Astrocyte (in vitro differentiated cells and primary cell): Measurements from ENCODE around the gene IQSEC3. TPM values are rescaled to one million over a fixed set of nuclear protein-coding genes. Genes with fewer than 3 reads are reported as not detected.

ENCODE experiments used
- DNase-seq: peaks from one replicate; pipeline ENCODE4 v3.0.0-alpha.2; 2010; ENCODE audit warnings: low read depth
- FAIRE-seq: peaks from 2 replicates; lab custom pipeline; 2011; peaks lifted over from hg19 to GRCh38; lab: Jason Lieb, UNC
- H2AFZ ChIP-seq: 2 replicates; pipeline ENCODE4 v1.6.0; 2012; ENCODE audit warnings: low read depth, low read length, inconsistent platforms
- H3K27ac ChIP-seq: 2 replicates; pipeline ENCODE4 v1.5.1; 2011; ENCODE audit warnings: low read depth, low read length, inconsistent platforms
- H3K27me3 ChIP-seq: 2 replicates; pipeline ENCODE4 v1.6.0; 2011; ENCODE audit warnings: low read length, inconsistent platforms; ENCODE audit not compliant: insufficient read depth
- H3K36me3 ChIP-seq: 2 replicates; pipeline ENCODE4 v1.5.1; 2011; ENCODE audit warnings: low read length, inconsistent platforms; ENCODE audit not compliant: insufficient read depth
- H3K4me1 ChIP-seq: 2 replicates; pipeline ENCODE4 v1.5.1; 2011; ENCODE audit warnings: low read length, inconsistent platforms; ENCODE audit not compliant: insufficient read depth
- H3K4me2 ChIP-seq: 2 replicates; pipeline ENCODE4 v1.6.0; 2012; ENCODE audit warnings: low read length, inconsistent platforms
- H3K4me3 ChIP-seq: 2 replicates; pipeline ENCODE4 v1.5.1; 2011; ENCODE audit warnings: low read depth, mild to moderate bottlenecking, low read length, inconsistent platforms; ENCODE audit not compliant: insufficient read depth
- H3K79me2 ChIP-seq: 2 replicates; pipeline ENCODE4 v1.6.0; 2012; ENCODE audit warnings: mild to moderate bottlenecking, low read length, inconsistent platforms; ENCODE audit not compliant: insufficient read depth
- H3K9ac ChIP-seq: 2 replicates; pipeline ENCODE4 v1.6.0; 2012; ENCODE audit warnings: mild to moderate bottlenecking, low read length, inconsistent platforms
- H3K9me3 ChIP-seq: 2 replicates; pipeline ENCODE4 v1.5.1; 2012; ENCODE audit warnings: low read depth, mild to moderate bottlenecking, low read length, inconsistent platforms; ENCODE audit not compliant: insufficient read depth
- H4K20me1 ChIP-seq: 2 replicates; pipeline ENCODE4 v1.6.0; 2012; ENCODE audit warnings: low read length, inconsistent platforms; ENCODE audit not compliant: insufficient read depth
- H3K27ac Mint-ChIP-seq: one replicate; pipeline ENCODE4 v1.8.0; 2021; ENCODE audit warnings: mild to moderate bottlenecking, mixed read lengths; ENCODE audit not compliant: unreplicated experiment
- H3K27me3 Mint-ChIP-seq: one replicate; pipeline ENCODE4 v1.8.0; 2021; ENCODE audit warnings: low read depth, mixed read lengths; ENCODE audit not compliant: unreplicated experiment
- H3K36me3 Mint-ChIP-seq: one replicate; pipeline ENCODE4 v1.8.0; 2021; ENCODE audit warnings: low read depth, mixed read lengths; ENCODE audit not compliant: unreplicated experiment
- H3K4me1 Mint-ChIP-seq: one replicate; pipeline ENCODE4 v1.8.0; 2021; ENCODE audit warnings: low read depth, mixed read lengths; ENCODE audit not compliant: unreplicated experiment
- H3K4me3 Mint-ChIP-seq: one replicate; pipeline ENCODE4 v1.8.0; 2021; ENCODE audit warnings: mild to moderate bottlenecking, moderate library complexity, mixed read lengths; ENCODE audit not compliant: unreplicated experiment
- H3K9me3 Mint-ChIP-seq: one replicate; pipeline ENCODE4 v1.8.0; 2021; ENCODE audit warnings: mild to moderate bottlenecking, mixed read lengths; ENCODE audit not compliant: unreplicated experiment
- EZH2 ChIP-seq: IDR thresholded peaks from 2 replicates; pipeline ENCODE4 v1.6.1; 2012; ENCODE audit warnings: mild to moderate bottlenecking, low read length, inconsistent platforms; ENCODE audit not compliant: insufficient read depth
- total RNA-seq: library from RNA; stranded (reverse); gene quantifications from 2 replicates; pipeline ENCODE4 v1.2.1, GENCODE V29; 2021
- TF ChIP-seq, protein P1 (sequence below): IDR thresholded peaks from 2 replicates; pipeline ENCODE4 v1.5.1; 2011; ENCODE audit warnings: low read depth, mild to moderate bottlenecking, inconsistent platforms, low read length, moderate library complexity; ENCODE audit not compliant: insufficient read depth

The IQSEC3 gene
- total RNA-seq, 1 donor from 2014 or later, result 0.34 TPM

DNA sequence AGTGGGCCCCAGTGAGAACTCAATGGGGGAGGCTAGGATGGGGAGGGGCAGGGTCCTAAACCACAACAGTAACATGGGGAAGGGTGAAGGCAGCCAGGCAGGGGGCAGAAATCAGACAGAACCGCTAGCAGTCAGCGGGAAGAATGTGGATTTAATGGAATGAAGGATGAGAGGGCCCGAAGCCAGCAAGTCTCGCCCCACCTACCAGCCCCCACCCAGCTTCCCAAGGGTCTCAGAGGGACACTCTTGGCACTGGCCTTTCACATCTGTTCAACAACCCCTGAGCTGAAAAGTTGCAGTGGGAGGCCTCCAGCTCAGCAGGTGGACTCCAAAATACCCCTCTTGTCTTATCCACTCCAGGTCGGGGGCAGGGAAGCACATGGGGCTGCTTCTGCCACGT is 153.9 kb downstream of the IQSEC3 start:
- H3K4me1 Mint-ChIP-seq, result no peaks in the 10 kb centered on the region
- no peak overlapping the region for H2AFZ ChIP-seq
- no peak overlapping the region for H3K4me2 ChIP-seq
- no peak overlapping the region for H3K27ac ChIP-seq
- H3K27me3 Mint-ChIP-seq, result peaks cover 31% of the 10 kb centered on the region
- no peaks in the 10 kb centered on the region for H3K4me1 ChIP-seq
- H3K9me3 Mint-ChIP-seq, result peaks cover 6% of the 10 kb centered on the region
- no peaks in the 10 kb centered on the region for H3K9me3 ChIP-seq
- no peak for TF ChIP-seq EZH2
- TF ChIP-seq, protein P1, sequence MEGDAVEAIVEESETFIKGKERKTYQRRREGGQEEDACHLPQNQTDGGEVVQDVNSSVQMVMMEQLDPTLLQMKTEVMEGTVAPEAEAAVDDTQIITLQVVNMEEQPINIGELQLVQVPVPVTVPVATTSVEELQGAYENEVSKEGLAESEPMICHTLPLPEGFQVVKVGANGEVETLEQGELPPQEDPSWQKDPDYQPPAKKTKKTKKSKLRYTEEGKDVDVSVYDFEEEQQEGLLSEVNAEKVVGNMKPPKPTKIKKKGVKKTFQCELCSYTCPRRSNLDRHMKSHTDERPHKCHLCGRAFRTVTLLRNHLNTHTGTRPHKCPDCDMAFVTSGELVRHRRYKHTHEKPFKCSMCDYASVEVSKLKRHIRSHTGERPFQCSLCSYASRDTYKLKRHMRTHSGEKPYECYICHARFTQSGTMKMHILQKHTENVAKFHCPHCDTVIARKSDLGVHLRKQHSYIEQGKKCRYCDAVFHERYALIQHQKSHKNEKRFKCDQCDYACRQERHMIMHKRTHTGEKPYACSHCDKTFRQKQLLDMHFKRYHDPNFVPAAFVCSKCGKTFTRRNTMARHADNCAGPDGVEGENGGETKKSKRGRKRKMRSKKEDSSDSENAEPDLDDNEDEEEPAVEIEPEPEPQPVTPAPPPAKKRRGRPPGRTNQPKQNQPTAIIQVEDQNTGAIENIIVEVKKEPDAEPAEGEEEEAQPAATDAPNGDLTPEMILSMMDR, result no peak
- FAIRE-seq (no peak), DNase-seq (no peak)
- no peak overlapping the region for H3K9ac ChIP-seq
- no peak overlapping the region for H3K4me3 ChIP-seq
- peaks cover 11% of the 10 kb centered on the region for H3K27me3 ChIP-seq
- H3K36me3 Mint-ChIP-seq, result peaks cover 5% of the 10 kb centered on the region
- no peak overlapping the region for H3K4me3 Mint-ChIP-seq
- no peaks in the 10 kb centered on the region for H3K79me2 ChIP-seq
- H3K36me3 ChIP-seq, result no peaks in the 10 kb centered on the region
- no peak overlapping the region for H3K27ac Mint-ChIP-seq
- H4K20me1 ChIP-seq, result no peaks in the 10 kb centered on the region

DNA sequence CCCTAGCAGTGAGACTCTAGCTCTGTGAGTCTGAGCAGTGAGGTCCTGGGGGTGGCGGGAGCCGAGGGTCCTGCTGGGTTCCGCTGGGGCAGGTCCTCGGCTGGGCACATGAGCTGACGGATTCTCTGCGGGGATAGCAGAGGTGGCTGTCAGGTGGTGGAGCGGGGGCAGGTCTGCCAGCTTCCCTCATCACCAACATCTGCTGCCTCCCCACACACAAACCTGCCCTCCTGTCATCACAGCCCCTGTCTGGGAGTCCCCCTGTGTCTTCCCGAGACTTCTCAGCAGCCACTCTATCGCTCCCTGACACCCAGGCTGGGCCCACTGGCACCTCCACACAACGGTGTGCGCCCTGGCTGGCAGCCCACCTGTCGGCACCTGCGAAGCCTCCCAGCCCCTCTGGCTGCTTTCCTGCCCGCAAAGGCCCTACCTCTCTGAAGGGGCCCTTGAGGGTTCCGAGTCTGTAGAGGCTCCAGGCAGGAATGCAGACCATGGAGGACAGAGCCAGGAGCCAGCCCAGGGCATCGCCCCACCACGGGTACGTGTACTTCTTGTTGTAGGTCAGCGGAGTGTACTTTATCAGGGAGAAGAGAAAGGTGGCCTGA is 154.5 kb downstream of the IQSEC3 start:
- Histone ChIP-seq H3K79me2 (no peaks in the 10 kb centered on the region), H3K4me1 (no peaks in the 10 kb centered on the region), H3K9ac (no peak overlapping the region), H3K27me3 (peaks cover 9% of the 10 kb centered on the region), H3K4me3 (no peak overlapping the region), H3K9me3 (no peaks in the 10 kb centered on the region), H4K20me1 (no peaks in the 10 kb centered on the region), H3K27ac (no peak overlapping the region), H3K4me2 (no peak overlapping the region), H2AFZ (no peak overlapping the region), H3K36me3 (no peaks in the 10 kb centered on the region)
- H3K27me3 Mint-ChIP-seq, result peaks cover 36% of the 10 kb centered on the region
- DNase-seq (no peak), FAIRE-seq (no peak)
- peaks cover 5% of the 10 kb centered on the region for H3K36me3 Mint-ChIP-seq
- H3K4me1 Mint-ChIP-seq, result no peaks in the 10 kb centered on the region
- TF ChIP-seq, protein P1, result no peak
- no peak for TF ChIP-seq EZH2
- H3K27ac Mint-ChIP-seq, result no peak overlapping the region
- no peak overlapping the region for H3K4me3 Mint-ChIP-seq
- H3K9me3 Mint-ChIP-seq, result peaks cover 6% of the 10 kb centered on the region

DNA sequence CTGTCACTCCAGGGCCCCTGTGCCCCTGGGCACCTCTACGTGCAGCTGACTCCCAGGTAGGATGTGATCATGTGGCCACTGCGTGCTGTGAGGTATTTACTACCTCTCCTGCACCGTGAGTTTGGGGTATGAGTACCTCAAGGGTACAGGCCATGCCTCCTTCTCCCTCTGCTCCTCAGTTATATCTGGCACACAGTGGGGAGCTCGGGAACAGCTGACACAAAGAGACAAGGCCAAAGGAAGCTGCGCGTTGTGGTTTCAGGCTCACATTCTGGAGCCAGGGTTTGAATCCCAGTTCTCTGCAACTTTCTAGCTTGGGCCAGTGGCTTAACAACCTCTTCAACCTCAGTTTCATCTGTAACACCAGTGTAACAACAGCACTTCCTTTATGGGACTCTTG is 155.2 kb downstream of the IQSEC3 start:
- Mint-ChIP-seq H3K9me3 (peaks cover 6% of the 10 kb centered on the region), H3K36me3 (peaks cover 3% of the 10 kb centered on the region), H3K4me3 (no peak overlapping the region), H3K27ac (no peak overlapping the region), H3K27me3 (peaks cover 35% of the 10 kb centered on the region), H3K4me1 (no peaks in the 10 kb centered on the region)
- Histone ChIP-seq H3K4me3 (no peak overlapping the region), H2AFZ (no peak overlapping the region), H3K9me3 (no peaks in the 10 kb centered on the region), H3K9ac (no peak overlapping the region), H3K4me2 (no peak overlapping the region), H3K36me3 (no peaks in the 10 kb centered on the region), H3K27me3 (peaks cover 9% of the 10 kb centered on the region), H3K79me2 (no peaks in the 10 kb centered on the region), H3K27ac (no peak overlapping the region), H3K4me1 (no peaks in the 10 kb centered on the region), H4K20me1 (no peaks in the 10 kb centered on the region)
- no peak for TF ChIP-seq EZH2
- TF ChIP-seq, protein P1, result no peak
- DNase-seq (no peak), FAIRE-seq (no peak)
